ENCODE data around the gene UBE2QL1. TPM values are rescaled to one million over a fixed set of nuclear protein-coding genes. Genes with fewer than 3 reads are reported as not detected.

UBE2QL1 gene
- polyA plus RNA-seq, 2 of the 4 experiments (the other 2 are of a cell fraction), result 0.04 TPM

GRCh38 chr5:6496636-6497035 is 48.0 kb downstream of the UBE2QL1 start:
- no peak for FAIRE-seq
- no peaks in the 10 kb centered on the region for H3K9me3 ChIP-seq
- no peak for DNase-seq (ENCODE audit: low read depth in 1 of 2, low spot score in 1 of 2)
- ATAC-seq, result no peak
- no peak overlapping the region for H3K4me2 ChIP-seq
- H3K4me3 ChIP-seq, result no peak overlapping the region
- TF ChIP-seq HOXB13 (CRISPR knock-in tag; IDR thresholded peaks at IDR 0.05; ENCODE audit: low read depth), result no peak
- TF ChIP-seq EP300 (IDR thresholded peaks at IDR 0.05), result no peak
- TF ChIP-seq RFX5 (IDR thresholded peaks at IDR 0.05), result no peak
- no peak for TF ChIP-seq PBX3 (IDR thresholded peaks at IDR 0.05)
- TF ChIP-seq CTCF (IDR thresholded peaks at IDR 0.05), result no peak
- no peak for TF ChIP-seq HDAC2 (IDR thresholded peaks at IDR 0.05)
- no peak for TF ChIP-seq KDM1A (IDR thresholded peaks at IDR 0.05; ENCODE audit: low read depth)
- no peak for TF ChIP-seq JUN (IDR thresholded peaks at IDR 0.05)
- no peak for TF ChIP-seq HOXA7 (CRISPR knock-in tag; IDR thresholded peaks at IDR 0.05)
- TF ChIP-seq NPAS2 (CRISPR knock-in tag; IDR thresholded peaks at IDR 0.05; ENCODE audit: borderline replicate concordance), result no peak
- no peak for TF ChIP-seq NFE2L2 (conservative IDR thresholded peaks at IDR 0.05; ENCODE audit: low read length)
- TF ChIP-seq NR3C1 (IDR thresholded peaks at IDR 0.05), result no peak
- no peak for TF ChIP-seq MYC (IDR thresholded peaks at IDR 0.05; ENCODE audit: borderline replicate concordance, low read length)
- TF ChIP-seq MAFK (IDR thresholded peaks at IDR 0.05; ENCODE audit: partially characterized antibody), result no peak
- no peak for TF ChIP-seq ZSCAN20 (CRISPR knock-in tag; IDR thresholded peaks at IDR 0.05)
- TF ChIP-seq CBX8 (IDR thresholded peaks at IDR 0.05), result no peak
- TF ChIP-seq RAD21 (conservative IDR thresholded peaks at IDR 0.05 in 1 of 2, IDR thresholded peaks at IDR 0.05 in 1 of 2), result no peak
- H3K27ac ChIP-seq, result no peak overlapping the region
- 26% methylated on average over 6 of the region's 6 CpGs for WGBS (ENCODE audit: missing lambda C conversion rate)
- no peaks in the 10 kb centered on the region for H3K4me1 ChIP-seq
- CTCF ChIA-PET, result no interaction called here
- POLR2A ChIA-PET, result no interaction called here

- no peaks in the 10 kb centered on the region for H3K4me1 ChIP-seq
- FAIRE-seq (no peak), DNase-seq (ENCODE audit: low read depth in 1 of 2, low spot score in 1 of 2) (no peak), ATAC-seq (no peak)
- no peak overlapping the region for H3K4me2 ChIP-seq
- ChIA-PET CTCF (no interaction called here), POLR2A (no interaction called here)
- TF ChIP-seq, protein P1, sequence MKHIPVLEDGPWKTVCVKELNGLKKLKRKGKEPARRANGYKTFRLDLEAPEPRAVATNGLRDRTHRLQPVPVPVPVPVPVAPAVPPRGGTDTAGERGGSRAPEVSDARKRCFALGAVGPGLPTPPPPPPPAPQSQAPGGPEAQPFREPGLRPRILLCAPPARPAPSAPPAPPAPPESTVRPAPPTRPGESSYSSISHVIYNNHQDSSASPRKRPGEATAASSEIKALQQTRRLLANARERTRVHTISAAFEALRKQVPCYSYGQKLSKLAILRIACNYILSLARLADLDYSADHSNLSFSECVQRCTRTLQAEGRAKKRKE (CRISPR knock-in tag; IDR thresholded peaks at IDR 0.05; ENCODE audit: low read depth), result no peak
- TF ChIP-seq RARB (CRISPR knock-in tag; IDR thresholded peaks at IDR 0.05), result no peak
- no peak for TF ChIP-seq POLR2AphosphoS2 (conservative IDR thresholded peaks at IDR 0.05; ENCODE audit: low read length)
- TF ChIP-seq, protein P2, sequence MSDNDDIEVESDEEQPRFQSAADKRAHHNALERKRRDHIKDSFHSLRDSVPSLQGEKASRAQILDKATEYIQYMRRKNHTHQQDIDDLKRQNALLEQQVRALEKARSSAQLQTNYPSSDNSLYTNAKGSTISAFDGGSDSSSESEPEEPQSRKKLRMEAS (IDR thresholded peaks at IDR 0.05), result no peak
- no peak for TF ChIP-seq GATA3 (IDR thresholded peaks at IDR 0.05; ENCODE audit: borderline replicate concordance)
- no peak for TF ChIP-seq JUNB (IDR thresholded peaks at IDR 0.05)
- no peak for TF ChIP-seq TP53 (CRISPR knock-in tag; IDR thresholded peaks at IDR 0.05)
- TF ChIP-seq PHF8 (IDR thresholded peaks at IDR 0.05; ENCODE audit: borderline replicate concordance, low read depth), result no peak
- no peak for TF ChIP-seq HES2 (IDR thresholded peaks at IDR 0.05)
- no peak for TF ChIP-seq RNF2 (IDR thresholded peaks at IDR 0.05; ENCODE audit: borderline replicate concordance, low read depth)
- TF ChIP-seq TFCP2L1 (CRISPR knock-in tag; IDR thresholded peaks at IDR 0.05), result no peak
- TF ChIP-seq HOXB5 (CRISPR knock-in tag; IDR thresholded peaks at IDR 0.05), result no peak
- no peak overlapping the region for H3K27ac ChIP-seq
- 29% methylated on average over 1 of the region's 1 CpG for WGBS (ENCODE audit: missing lambda C conversion rate)
- H3K4me3 ChIP-seq, result no peak overlapping the region
- H3K9me3 ChIP-seq, result no peaks in the 10 kb centered on the region
These were observed 48.6 kb downstream of the UBE2QL1 start for GRCh38 chr5:6497262-6497661.
